ENCODE data around the gene ITM2C. TPM values are rescaled to one million over a fixed set of nuclear protein-coding genes. Genes with fewer than 3 reads are reported as not detected.

Gene ITM2C
- total and polyA plus RNA-seq, 7 experiments from 2014 or later, result 7.4 to 37.4 (median 25.3) TPM

- Mint-ChIP-seq H3K27ac (peak overlapping the region in 3 of 9 donors; percentile 9 to 66 (median 31)), H3K4me1 (peaks cover 0 to 14% (median 7%) of the 10 kb centered on the region in 7 donors), H3K36me3 (peaks cover 6 to 15% (median 10%) of the 10 kb centered on the region in 5 donors), H3K4me3 (no peak overlapping the region), H3K27me3 (peaks cover 10 to 27% (median 14%) of the 10 kb centered on the region in 5 donors), H3K9me3 (no peaks in the 10 kb centered on the region)
- ChIA-PET CTCF (interaction anchor here (1.3 kb wide), 1 partner anchor 165 kb away, joined by 7 read pairs; no protein-coding TSS in a partner anchor), POLR2A (no interaction called here)
- intact Hi-C loops (cut with micrococcal nuclease), result loop anchor here in 1 of 2 donors (10.0 kb wide), 1 partner anchor 83 kb away; no protein-coding TSS in a partner anchor
- no peaks in the 10 kb centered on the region for H3K9me3 ChIP-seq (ENCODE audit: control insufficient read depth in 2 of 3, low read length in 3 of 3)
- H3K36me3 ChIP-seq (ENCODE audit: control insufficient read depth in 2 of 3, insufficient read depth in 3 of 3, low read length in 3 of 3), result peaks cover 0 to 35% (median 10%) of the 10 kb centered on the region in 3 experiments
- DNase-seq (no peak), ATAC-seq (no peak)
- H3K4me3 ChIP-seq (ENCODE audit: low read length), result no peak overlapping the region
- H3K27me3 ChIP-seq (ENCODE audit: control insufficient read depth in 2 of 2, insufficient read depth in 2 of 2, low read length in 2 of 2), result no peaks in the 10 kb centered on the region
- no peaks in the 10 kb centered on the region for H3K4me1 ChIP-seq (ENCODE audit: control insufficient read depth in 2 of 2, insufficient read depth in 2 of 2, low read length in 2 of 2)
- H3K27ac ChIP-seq (ENCODE audit: low read depth, low read length), result no peak overlapping the region
These were observed 42.7 kb upstream of the ITM2C start for GRCh38 chr2:230821991-230822520.

GRCh38 chr2:230823264-230823964 is 41.3 kb upstream of the ITM2C start:
- DNase-seq, result no peak
- Histone ChIP-seq H3K4me1 (ENCODE audit: control insufficient read depth in 2 of 2, insufficient read depth in 2 of 2, low read length in 2 of 2) (no peaks in the 10 kb centered on the region), H3K36me3 (ENCODE audit: control insufficient read depth in 2 of 3, insufficient read depth in 3 of 3, low read length in 3 of 3) (peaks cover 0 to 22% (median 1%) of the 10 kb centered on the region in 3 experiments), H3K9me3 (ENCODE audit: control insufficient read depth in 2 of 3, low read length in 3 of 3) (no peaks in the 10 kb centered on the region), H3K4me3 (ENCODE audit: low read length) (no peak overlapping the region), H3K27me3 (ENCODE audit: control insufficient read depth in 2 of 2, insufficient read depth in 2 of 2, low read length in 2 of 2) (peaks cover 0 to 4% of the 10 kb centered on the region in 2 donors), H3K27ac (ENCODE audit: low read depth, low read length) (no peak overlapping the region)
- H3K4me1 Mint-ChIP-seq, result peaks cover 0 to 22% (median 9%) of the 10 kb centered on the region in 7 donors
- no peaks in the 10 kb centered on the region for H3K9me3 Mint-ChIP-seq
- intact Hi-C loops (cut with micrococcal nuclease), result loop anchor here in 1 of 2 donors (10.0 kb wide), 1 partner anchor 81 kb away; no protein-coding TSS in a partner anchor
- CTCF ChIA-PET, result interaction anchor here (0.5 to 2.2 kb wide), 15 partner anchors 9 to 235 kb away, joined by 3 to 47 read pairs (median 4); no protein-coding TSS in a partner anchor
- no peak for ATAC-seq
- no peak overlapping the region for H3K4me3 Mint-ChIP-seq
- POLR2A ChIA-PET, result no interaction called here
- H3K27ac Mint-ChIP-seq, result peak overlapping the region in 4 of 9 donors; percentile 9 to 87 (median 51)
- peaks cover 17 to 35% (median 22%) of the 10 kb centered on the region in 5 donors for H3K27me3 Mint-ChIP-seq
- H3K36me3 Mint-ChIP-seq, result peaks cover 2 to 6% (median 6%) of the 10 kb centered on the region in 5 donors

- ATAC-seq, result peak; percentile 84
- no peaks in the 10 kb centered on the region for H3K9me3 Mint-ChIP-seq
- no peak overlapping the region for H3K4me3 ChIP-seq (ENCODE audit: low read length)
- intact Hi-C loops (cut with micrococcal nuclease), result loop anchor here (1.0 to 10.0 kb wide), 7 partner anchors 24 to 229 kb away; no protein-coding TSS in a partner anchor
- H3K4me1 ChIP-seq (ENCODE audit: control insufficient read depth in 2 of 2, insufficient read depth in 2 of 2, low read length in 2 of 2), result no peaks in the 10 kb centered on the region
- H3K27ac Mint-ChIP-seq, result peak overlapping the region in 4 of 9 donors; percentile 21 to 64 (median 40)
- peaks cover 0 to 13% (median 0%) of the 10 kb centered on the region in 3 experiments for H3K36me3 ChIP-seq (ENCODE audit: control insufficient read depth in 2 of 3, insufficient read depth in 3 of 3, low read length in 3 of 3)
- peaks cover 0 to 3% (median 0%) of the 10 kb centered on the region in 5 donors for H3K36me3 Mint-ChIP-seq
- no peaks in the 10 kb centered on the region for H3K9me3 ChIP-seq (ENCODE audit: control insufficient read depth in 2 of 3, low read length in 3 of 3)
- H3K4me1 Mint-ChIP-seq, result peaks cover 0 to 25% (median 9%) of the 10 kb centered on the region in 7 donors
- peaks cover 20 to 42% (median 30%) of the 10 kb centered on the region in 5 donors for H3K27me3 Mint-ChIP-seq
- H3K4me3 Mint-ChIP-seq, result peak overlapping the region in 9 of 10 donors; percentile 1 to 77 (median 23)
- H3K27me3 ChIP-seq (ENCODE audit: control insufficient read depth in 2 of 2, insufficient read depth in 2 of 2, low read length in 2 of 2), result peaks cover 0 to 5% of the 10 kb centered on the region in 2 donors
- DNase-seq, result peak in 8 of 9 donors; percentile 36 to 76 (median 71)
- POLR2A ChIA-PET, result interaction anchor here (0.5 to 1.0 kb wide), 4 partner anchors 99 to 853 kb away, joined by 3 to 5 read pairs (median 4); no protein-coding TSS in a partner anchor
- H3K27ac ChIP-seq (ENCODE audit: low read depth, low read length), result no peak overlapping the region
- CTCF ChIA-PET, result interaction anchor here (0.6 to 2.2 kb wide), 25 partner anchors 8 to 886 kb away, joined by 3 to 47 read pairs (median 4); partner anchors contain the start of gene ITM2C
These were observed 40.2 kb upstream of the ITM2C start for GRCh38 chr2:230824406-230824978.

GRCh38 chr2:230825354-230825753 is 39.4 kb upstream of the ITM2C start:
- H3K4me3 Mint-ChIP-seq, result no peak overlapping the region
- ChIA-PET CTCF (interaction anchor here (1.2 to 1.7 kb wide), 4 partner anchors 11 to 228 kb away, joined by 3 to 7 read pairs (median 6); no protein-coding TSS in a partner anchor), POLR2A (no interaction called here)
- Histone ChIP-seq H3K27ac (ENCODE audit: low read depth, low read length) (no peak overlapping the region), H3K27me3 (ENCODE audit: control insufficient read depth in 2 of 2, insufficient read depth in 2 of 2, low read length in 2 of 2) (peaks cover 0 to 5% of the 10 kb centered on the region in 2 donors), H3K36me3 (ENCODE audit: control insufficient read depth in 2 of 3, insufficient read depth in 3 of 3, low read length in 3 of 3) (peaks cover 0 to 12% (median 0%) of the 10 kb centered on the region in 3 experiments), H3K9me3 (ENCODE audit: control insufficient read depth in 2 of 3, low read length in 3 of 3) (no peaks in the 10 kb centered on the region), H3K4me3 (ENCODE audit: low read length) (no peak overlapping the region), H3K4me1 (ENCODE audit: control insufficient read depth in 2 of 2, insufficient read depth in 2 of 2, low read length in 2 of 2) (no peaks in the 10 kb centered on the region)
- H3K27me3 Mint-ChIP-seq, result peaks cover 24 to 49% (median 33%) of the 10 kb centered on the region in 5 donors
- peaks cover 0 to 2% (median 0%) of the 10 kb centered on the region in 11 donors for H3K9me3 Mint-ChIP-seq
- H3K4me1 Mint-ChIP-seq, result peaks cover 0 to 26% (median 9%) of the 10 kb centered on the region in 7 donors
- peaks cover 0 to 3% (median 0%) of the 10 kb centered on the region in 5 donors for H3K36me3 Mint-ChIP-seq
- ATAC-seq, result no peak
- no peak overlapping the region for H3K27ac Mint-ChIP-seq
- intact Hi-C loops (cut with micrococcal nuclease), result loop anchor here in 1 of 2 donors (2.0 to 10.0 kb wide), 2 partner anchors 79 to 227 kb away; no protein-coding TSS in a partner anchor
- no peak for DNase-seq

GRCh38 chr2:230827774-230828271 is 36.9 kb upstream of the ITM2C start:
- DNase-seq (no peak), ATAC-seq (peak; percentile 3)
- H3K27me3 Mint-ChIP-seq, result peaks cover 26 to 72% (median 40%) of the 10 kb centered on the region in 5 donors
- H3K9me3 Mint-ChIP-seq, result peaks cover 0 to 2% (median 0%) of the 10 kb centered on the region in 11 donors
- POLR2A ChIA-PET, result no interaction called here
- peaks cover 0 to 5% of the 10 kb centered on the region in 2 donors for H3K27me3 ChIP-seq (ENCODE audit: control insufficient read depth in 2 of 2, insufficient read depth in 2 of 2, low read length in 2 of 2)
- no peak overlapping the region for H3K27ac Mint-ChIP-seq
- no peaks in the 10 kb centered on the region for H3K4me1 ChIP-seq (ENCODE audit: control insufficient read depth in 2 of 2, insufficient read depth in 2 of 2, low read length in 2 of 2)
- no peaks in the 10 kb centered on the region for H3K9me3 ChIP-seq (ENCODE audit: control insufficient read depth in 2 of 3, low read length in 3 of 3)
- CTCF ChIA-PET, result interaction anchor here (1.8 kb wide), 1 partner anchor 159 kb away, joined by 4 read pairs; no protein-coding TSS in a partner anchor
- no peaks in the 10 kb centered on the region for H3K36me3 Mint-ChIP-seq
- peaks cover 0 to 28% (median 9%) of the 10 kb centered on the region in 7 donors for H3K4me1 Mint-ChIP-seq
- H3K4me3 ChIP-seq (ENCODE audit: low read length), result no peak overlapping the region
- intact Hi-C loops (cut with micrococcal nuclease), result loop anchor here in 1 of 2 donors (10.0 kb wide), 1 partner anchor 77 kb away; no protein-coding TSS in a partner anchor
- H3K4me3 Mint-ChIP-seq, result peak overlapping the region in 3 of 10 donors; percentile 23 to 64 (median 28)
- H3K27ac ChIP-seq (ENCODE audit: low read depth, low read length), result no peak overlapping the region
- H3K36me3 ChIP-seq (ENCODE audit: control insufficient read depth in 2 of 3, insufficient read depth in 3 of 3, low read length in 3 of 3), result no peaks in the 10 kb centered on the region

Data from naive thymus-derived CD4-positive, alpha-beta T cell (primary cell).